Esophagus mucosa (tissue), 1 donor: Measurements from ENCODE around the gene KASH5. TPM values are rescaled to one million over a fixed set of nuclear protein-coding genes. Genes with fewer than 3 reads are reported as not detected.

ENCODE experiments used
- ATAC-seq: fragments of 200-7000 bp; cut with Tn5 transposase; one replicate; pipeline ENCODE4 v1.9.1; 2020
- total RNA-seq: library from RNA; stranded (reverse); gene quantifications from one replicate; pipeline ENCODE4 v1.2.4, GENCODE V29; 2023
- donor health status: DM: yes; HTN: yes; CAD: no.

KASH5 gene
- total RNA-seq, 1 donor from 2014 or later, result not detected

DNA sequence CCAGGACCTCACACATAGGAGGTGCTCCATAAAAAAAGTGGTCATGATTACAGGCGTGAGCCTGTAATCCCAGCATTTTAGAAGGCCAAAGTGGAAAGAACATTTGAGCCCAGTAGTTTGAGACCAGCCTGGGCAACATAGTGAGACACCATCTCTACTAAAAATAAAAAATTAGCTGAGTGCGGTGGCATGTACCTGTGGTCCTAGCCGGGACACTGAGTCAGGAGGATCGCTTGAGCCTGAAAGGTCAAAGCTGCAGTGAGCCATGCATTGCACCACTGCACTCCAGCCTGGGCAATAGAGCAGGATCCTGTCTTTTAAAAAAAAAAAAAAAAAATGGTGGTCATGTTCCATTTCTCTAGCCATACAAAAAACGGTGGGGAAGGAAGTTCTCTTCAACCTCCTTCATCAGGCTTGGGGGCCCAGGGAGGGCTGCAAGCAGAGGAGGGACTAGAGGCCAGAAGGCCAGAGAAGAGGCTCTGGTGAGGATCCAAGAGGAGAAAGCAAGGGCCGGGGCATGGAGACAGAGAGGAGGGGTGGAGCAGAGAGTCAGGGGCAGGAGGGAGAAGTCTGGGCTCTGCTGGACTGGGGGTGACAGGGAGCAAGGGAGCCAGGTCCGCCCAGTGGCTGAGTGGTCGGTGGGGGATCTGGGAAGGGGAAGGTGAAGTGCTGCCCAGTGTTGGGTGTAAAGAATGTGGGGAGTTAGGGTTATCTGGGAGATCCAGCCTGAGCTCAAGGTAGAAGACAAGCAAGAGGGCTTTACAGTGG, 8.9 kb downstream of the KASH5 start:
- ATAC-seq, result no peak

GRCh38 chr19:49398001-49398615, 10.1 kb downstream of the KASH5 start:
- ATAC-seq, result no peak

DNA sequence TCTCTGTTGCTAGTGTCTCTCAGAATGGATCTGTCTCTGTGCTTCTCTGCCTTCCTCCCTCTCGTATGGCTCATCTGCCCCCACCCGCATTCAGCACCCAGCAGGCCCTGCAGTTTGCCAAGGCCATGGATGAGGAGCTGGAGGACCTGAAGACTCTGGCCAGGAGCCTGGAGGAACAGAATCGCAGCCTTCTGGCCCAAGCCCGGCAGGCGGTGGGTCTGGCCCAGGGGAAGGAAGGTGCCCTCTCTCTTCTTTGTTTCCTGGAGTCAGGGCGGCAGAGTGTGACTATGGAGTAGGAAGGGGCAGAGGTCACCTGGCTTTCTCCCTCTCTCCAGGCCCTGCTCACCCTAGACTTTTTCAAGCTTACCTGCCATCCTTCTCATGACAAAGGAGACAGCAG, 10.9 kb downstream of the KASH5 start:
- no peak for ATAC-seq

GRCh38 chr19:49400029-49400428, 12.0 kb downstream of the KASH5 start:
- no peak for ATAC-seq

DNA sequence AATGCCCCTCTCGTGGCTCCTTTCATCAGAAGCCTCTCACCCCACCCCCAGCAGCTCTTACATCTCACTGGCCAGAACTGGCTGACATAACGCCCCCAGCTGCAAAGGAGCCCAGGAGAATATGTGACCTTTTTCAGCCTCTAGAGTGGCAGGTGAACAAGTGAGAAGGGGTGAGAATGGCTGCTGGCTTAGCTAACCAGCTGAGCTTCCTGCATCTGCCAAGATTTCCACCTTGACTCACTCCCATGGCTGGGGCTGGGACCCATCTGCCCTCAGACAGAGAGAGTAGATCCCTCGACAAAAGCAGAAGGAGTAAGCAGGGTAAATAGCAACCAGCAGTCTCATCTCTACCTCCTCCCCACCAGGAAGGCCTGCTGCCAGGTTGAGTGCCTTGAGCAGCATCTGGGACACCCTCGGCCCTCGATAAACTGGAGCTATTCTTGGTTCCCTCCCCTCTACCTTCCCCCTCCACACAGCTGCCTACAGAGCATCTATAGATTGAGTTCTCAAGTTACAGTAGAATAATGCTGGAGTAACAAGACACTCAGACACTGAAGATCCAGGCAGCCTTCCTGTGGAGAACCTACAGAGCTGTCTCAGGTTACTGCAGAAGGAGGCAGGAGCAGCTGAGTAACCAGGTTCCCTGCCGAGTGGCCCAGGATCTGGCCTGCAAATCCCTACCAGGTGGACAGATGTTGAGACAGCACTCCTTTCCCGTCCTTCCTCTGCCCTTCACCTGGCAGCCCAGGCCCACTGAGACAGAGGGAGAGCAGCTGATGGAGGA, 15.5 kb downstream of the KASH5 start:
- no peak for ATAC-seq

DNA sequence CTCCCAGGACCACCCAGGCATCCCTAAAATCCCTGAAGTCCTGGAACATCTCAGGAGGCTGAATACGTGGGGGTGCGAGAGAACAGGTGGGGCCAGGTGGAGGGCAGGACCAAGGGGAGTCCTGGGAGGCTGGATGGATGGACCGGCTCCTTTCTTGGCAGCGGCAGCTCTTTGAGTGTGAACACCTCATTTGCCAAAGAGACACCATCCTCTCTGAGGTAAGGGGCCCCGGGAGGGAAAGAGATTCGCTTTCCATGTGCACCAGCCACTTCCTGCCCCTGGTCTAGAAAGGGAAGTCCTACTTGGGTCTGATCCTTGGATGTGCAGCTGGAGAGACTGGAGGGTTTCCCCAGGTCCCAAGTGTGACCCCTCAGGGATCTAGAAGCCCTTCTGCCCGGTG, 19.0 kb downstream of the KASH5 start:
- no peak for ATAC-seq

GRCh38 chr19:49407482-49408015, 19.5 kb downstream of the KASH5 start:
- no peak for ATAC-seq

DNA sequence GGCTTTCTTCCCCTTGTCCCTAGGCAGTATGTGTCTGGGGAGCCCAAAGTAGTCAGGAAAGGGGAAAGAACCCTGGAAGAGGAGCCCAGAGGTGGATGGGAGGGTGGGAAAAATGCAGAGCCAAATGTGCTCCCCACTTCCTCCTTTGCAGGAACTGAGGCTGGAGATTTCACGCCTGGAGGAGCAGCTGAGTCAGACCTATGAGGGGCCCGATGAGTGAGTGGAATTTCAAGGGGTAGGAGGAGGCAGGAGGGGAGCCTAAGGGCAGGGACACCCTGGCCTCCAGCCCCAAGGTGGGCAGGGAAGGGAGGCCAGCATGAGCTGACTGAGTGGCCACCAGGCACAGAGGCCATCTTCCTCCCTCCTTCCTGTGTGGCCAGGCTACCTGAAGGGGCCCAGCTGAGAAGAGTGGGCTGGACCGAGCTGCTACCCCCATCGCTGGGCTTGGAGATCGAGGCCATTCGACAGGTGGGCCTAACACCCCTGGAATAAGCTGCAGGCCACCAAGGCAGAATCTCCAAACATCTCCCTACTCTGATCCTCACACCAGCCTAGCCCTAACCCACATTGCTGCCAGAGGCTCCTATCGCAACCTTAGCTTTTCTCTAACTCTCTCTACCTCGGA, 20.9 kb downstream of the KASH5 start:
- no peak for ATAC-seq

- ATAC-seq, result no peak
Measured at GRCh38 chr19:49409441-49410029, 21.5 kb downstream of the KASH5 start.

DNA sequence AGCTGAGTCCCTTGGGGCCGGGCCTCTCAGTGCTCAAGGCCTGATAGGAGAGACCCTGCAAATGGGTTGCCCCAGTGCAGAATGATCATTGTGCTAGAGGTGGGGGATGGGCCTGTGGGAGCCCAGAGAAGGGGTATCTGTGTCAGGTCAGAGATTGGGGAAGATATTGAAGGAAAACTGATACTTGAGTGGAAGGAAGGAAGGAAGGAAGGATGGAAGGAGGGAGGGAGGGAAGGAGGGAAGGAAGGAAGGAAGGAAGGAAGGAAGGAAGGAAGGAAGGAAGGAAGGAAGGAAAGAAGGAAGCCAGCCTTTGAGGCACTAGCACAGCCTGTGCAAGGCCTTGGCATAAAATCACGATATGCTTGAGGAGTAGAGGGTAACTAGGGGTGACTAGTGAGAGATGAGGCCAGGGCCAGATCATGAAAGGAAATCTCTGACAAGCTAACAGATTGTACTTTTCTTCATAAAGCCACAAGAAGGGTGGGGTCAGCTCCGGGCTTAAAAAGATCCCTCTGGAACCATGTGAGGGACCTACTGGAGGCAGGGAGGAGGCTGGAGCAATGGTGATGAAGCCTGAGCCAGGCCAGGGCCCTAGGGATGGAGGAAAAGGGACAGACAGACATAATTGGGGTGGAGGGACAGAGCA, 23.8 kb downstream of the KASH5 start:
- ATAC-seq, result no peak

DNA sequence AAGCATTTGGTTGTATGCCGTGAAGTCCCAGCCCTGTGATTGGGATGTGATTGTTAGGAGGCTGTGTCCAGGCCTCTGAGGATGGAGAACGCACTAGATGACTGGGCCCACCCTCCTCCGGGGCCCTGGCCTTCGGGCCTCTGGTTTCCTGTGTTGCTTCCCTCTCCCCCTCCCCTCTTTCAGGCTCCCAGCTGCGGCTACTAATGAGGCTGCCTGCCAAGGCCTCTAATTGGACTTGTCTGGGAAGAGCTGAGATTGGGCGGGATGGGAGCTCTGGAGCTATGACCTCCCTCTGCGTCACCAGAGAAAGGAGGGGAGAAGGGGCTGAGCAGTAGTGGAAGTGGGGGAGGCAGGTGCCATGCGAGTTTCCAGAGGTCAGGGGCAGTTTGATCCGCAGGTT, 25.3 kb downstream of the KASH5 start:
- no peak for ATAC-seq

- ATAC-seq, result no peak
Measured at GRCh38 chr19:49414256-49414655, 26.2 kb downstream of the KASH5 start.

DNA sequence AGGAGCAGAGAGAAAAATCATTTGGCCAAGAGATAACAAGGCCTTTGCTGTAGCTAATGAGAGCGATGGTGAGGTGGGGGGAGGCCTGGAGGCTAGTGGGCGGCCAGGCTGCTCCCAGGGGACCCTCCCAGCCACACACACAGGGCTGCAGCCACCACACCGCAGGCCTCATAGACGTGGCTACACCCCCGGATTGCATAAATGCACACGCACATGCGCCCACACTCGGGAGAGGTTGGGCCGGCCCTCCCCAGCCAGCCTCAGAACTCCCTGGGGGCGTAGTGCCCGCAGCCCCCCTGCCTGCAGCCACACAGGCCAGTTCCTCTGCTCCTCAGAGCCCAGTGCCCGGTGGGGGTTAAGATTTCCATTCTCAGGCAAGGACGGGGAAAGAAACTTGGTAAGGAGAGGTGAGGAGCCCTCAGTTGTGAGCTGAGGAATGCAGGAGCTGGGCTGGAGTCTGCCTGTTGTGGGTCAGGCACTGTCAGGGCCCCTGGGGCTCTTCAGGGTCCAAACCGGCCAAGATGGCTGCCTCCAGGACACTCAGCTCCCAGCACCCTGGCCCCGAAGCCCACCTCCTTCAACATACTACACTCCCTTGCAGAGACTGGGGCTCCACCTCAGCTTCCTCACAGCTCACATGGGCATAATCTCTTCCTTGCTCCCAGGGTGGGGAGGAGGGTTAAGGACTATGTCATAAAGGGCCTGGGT, 27.2 kb downstream of the KASH5 start:
- no peak for ATAC-seq

DNA sequence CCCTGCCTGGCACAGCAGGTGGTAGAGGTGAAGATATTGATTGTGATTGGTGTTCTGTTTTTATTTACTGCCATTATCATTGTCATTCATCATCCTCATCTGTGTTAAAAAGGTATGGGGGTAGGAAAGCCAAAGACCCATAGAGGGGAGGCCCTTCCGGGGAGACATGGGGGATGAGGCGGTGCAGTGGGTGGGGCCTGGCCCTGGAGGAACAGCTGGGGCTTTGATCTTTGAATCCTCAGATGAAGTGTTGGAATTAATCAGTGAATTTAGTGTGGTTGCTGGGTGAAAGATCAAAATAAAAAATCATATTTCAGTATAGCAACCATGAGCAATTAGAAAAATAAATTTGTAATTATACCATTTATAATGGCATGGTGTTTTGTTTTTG, 27.8 kb downstream of the KASH5 start:
- no peak for ATAC-seq

DNA sequence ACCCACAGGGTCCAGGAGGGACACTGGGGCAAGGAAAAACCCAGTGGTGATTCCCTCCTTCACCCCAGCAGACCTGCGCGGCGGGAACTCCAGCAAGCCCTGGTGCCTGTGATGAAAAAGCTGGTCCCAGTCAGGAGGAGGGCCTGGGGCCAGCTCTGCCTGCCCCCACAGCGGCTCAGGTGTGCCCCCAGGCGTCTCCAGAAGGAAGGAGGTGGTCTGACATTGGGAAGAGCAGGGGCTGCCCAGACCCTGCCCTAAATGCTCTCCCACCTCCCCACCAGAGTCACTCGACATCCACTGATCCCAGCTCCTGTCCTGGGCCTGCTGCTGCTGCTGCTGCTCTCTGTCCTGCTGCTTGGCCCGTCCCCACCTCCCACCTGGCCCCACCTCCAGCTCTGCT, 29.0 kb downstream of the KASH5 start:
- ATAC-seq, result no peak

- ATAC-seq, result no peak
Measured at GRCh38 chr19:49418511-49418910, 30.5 kb downstream of the KASH5 start.

DNA sequence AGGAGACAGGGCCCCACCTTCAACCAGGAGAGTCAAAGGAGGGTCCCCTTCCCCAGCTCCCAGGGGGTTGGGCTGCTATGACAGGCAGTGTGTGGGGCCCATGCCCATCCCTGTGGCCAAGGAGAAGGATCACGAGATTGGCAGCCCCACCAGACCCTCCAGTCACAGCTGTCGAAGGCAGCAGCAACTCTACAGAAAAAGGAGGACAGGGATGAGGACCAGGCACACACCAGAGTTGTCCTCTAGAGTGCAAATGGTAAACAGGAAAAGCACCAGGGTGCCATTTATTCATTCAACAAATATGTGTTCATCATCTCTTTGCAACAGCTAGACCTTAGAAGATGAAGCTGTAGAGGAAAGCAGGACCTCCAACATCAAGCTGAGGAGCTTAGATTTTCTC, 31.1 kb downstream of the KASH5 start:
- no peak for ATAC-seq

GRCh38 chr19:49420227-49420626, 32.2 kb downstream of the KASH5 start:
- no peak for ATAC-seq

DNA sequence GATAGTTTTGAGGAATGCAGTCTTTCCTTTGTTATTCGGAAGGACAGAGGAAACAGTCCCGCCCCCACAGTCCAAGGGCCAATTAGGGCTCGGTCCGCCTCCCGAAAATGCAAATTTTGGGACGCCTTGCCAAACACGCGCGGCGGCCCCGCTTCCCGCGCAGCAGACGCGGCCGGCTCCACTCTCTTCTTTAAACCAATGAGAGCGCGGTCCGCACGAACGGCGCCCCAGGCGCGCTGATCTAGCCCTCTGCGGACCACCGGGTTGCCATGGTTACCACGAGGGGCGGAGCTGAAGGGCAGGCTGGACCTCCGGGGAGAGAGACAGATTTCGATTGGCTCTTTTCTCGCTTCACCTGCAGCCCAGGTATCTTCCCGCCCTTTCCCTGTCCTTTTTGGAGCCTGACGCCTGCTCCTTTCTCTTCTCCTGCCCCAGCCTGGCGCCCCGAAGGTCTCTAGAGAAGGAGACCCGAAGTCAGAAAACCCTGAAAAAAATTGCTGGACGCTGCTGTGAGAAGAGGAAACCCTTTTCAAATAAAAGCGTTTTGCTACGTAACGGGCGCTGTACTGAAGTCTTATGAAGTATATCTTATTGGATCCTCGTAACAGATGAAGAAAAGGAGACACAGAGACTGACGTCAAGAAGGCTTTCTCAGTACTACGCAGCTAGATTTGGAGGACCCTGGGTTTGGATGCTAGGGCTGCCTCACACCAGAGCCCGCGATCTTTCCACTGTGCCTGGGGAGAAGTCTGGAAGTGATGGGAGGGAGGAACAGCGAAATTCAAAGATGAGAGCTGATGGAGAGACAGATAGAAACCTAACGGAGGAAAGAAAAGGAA, 33.2 kb downstream of the KASH5 start:
- peak; percentile 50 for ATAC-seq

DNA sequence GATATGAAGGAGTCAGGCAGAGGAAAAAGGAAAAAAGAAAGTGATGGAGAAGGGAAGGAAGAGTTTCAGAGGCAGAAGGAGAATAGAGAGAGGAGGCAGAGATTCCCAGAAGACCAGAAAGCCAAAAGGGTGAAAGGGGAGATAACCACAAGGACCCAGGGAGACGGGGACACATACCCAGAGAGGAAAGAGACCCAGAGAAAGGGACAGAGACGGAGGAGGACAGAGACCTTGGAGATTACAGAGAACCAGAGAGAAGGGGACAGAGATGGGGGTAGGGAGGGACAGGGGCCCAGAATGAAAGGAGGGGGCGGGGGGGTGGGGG, 33.8 kb downstream of the KASH5 start:
- ATAC-seq, result no peak
